WERI-Rb-1 (cell line): ENCODE measurements around the gene MED27.

Experiments
- DNase-seq: peaks from one replicate; pipeline ENCODE4 v3.0.0-alpha.2; 2020
- H3K27ac ChIP-seq: fragments of 250-450 bp; sonication (Bioruptor Pico); 2 replicates; pipeline ENCODE4 v1.5.1; 2020; ENCODE audit warnings: mild to moderate bottlenecking, moderate library complexity
- H3K27me3 ChIP-seq: fragments of 250-450 bp; sonication (Bioruptor Pico); 2 replicates; pipeline ENCODE4 v1.5.1; 2021; ENCODE audit warnings: mild to moderate bottlenecking, low read depth, moderate library complexity; ENCODE audit not compliant: insufficient read depth, severe bottlenecking
- H3K36me3 ChIP-seq: fragments of 250-450 bp; sonication (Bioruptor Pico); 2 replicates; pipeline ENCODE4 v1.5.1; 2020; ENCODE audit warnings: mild to moderate bottlenecking, moderate library complexity
- H3K4me3 ChIP-seq: 2 replicates; pipeline ENCODE4 v1.5.1; 2011; ENCODE audit warnings: low read depth, mild to moderate bottlenecking, control low read depth, low read length
- H3K9me3 ChIP-seq: fragments of 250-450 bp; sonication (Bioruptor Pico); 2 replicates; pipeline ENCODE4 v1.5.1; 2021; ENCODE audit warnings: mild to moderate bottlenecking, moderate library complexity; ENCODE audit not compliant: severe bottlenecking
- TF ChIP-seq, protein P1 (sequence below): IDR thresholded peaks from 2 replicates; pipeline ENCODE4 v1.5.1; 2011; ENCODE audit warnings: low read depth, mild to moderate bottlenecking, control low read depth, inconsistent platforms, low read length

The MED27 gene

DNA sequence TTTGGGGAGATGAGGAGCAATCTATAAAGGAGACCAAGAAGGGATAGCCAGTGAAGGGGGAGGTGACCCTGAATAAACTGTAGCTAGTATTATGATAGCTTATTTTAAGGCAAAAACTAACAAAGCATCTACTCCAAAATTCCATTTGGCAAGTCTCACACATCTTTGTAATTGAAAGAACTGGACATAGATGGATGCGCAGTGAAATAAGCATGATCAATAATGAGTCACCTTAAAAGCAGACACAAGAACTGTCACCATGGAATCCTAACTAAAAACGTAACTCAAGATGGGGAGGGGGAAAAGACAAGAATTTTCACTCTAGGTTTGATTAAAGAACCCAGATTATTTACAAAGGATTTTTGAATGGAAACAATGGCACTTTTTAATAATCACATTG, 164.5 kb downstream of the MED27 start:
- TF ChIP-seq, protein P1, sequence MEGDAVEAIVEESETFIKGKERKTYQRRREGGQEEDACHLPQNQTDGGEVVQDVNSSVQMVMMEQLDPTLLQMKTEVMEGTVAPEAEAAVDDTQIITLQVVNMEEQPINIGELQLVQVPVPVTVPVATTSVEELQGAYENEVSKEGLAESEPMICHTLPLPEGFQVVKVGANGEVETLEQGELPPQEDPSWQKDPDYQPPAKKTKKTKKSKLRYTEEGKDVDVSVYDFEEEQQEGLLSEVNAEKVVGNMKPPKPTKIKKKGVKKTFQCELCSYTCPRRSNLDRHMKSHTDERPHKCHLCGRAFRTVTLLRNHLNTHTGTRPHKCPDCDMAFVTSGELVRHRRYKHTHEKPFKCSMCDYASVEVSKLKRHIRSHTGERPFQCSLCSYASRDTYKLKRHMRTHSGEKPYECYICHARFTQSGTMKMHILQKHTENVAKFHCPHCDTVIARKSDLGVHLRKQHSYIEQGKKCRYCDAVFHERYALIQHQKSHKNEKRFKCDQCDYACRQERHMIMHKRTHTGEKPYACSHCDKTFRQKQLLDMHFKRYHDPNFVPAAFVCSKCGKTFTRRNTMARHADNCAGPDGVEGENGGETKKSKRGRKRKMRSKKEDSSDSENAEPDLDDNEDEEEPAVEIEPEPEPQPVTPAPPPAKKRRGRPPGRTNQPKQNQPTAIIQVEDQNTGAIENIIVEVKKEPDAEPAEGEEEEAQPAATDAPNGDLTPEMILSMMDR, result no peak
- H3K4me3 ChIP-seq, result no peak overlapping the region
- no peak for DNase-seq
- H3K36me3 ChIP-seq, result peaks cover 3% of the 10 kb centered on the region; the same call in 1 of the 2 replicates
- H3K9me3 ChIP-seq, result no peaks in the 10 kb centered on the region
- H3K27me3 ChIP-seq, result no peaks in the 10 kb centered on the region
- H3K27ac ChIP-seq, result no peak overlapping the region

DNA sequence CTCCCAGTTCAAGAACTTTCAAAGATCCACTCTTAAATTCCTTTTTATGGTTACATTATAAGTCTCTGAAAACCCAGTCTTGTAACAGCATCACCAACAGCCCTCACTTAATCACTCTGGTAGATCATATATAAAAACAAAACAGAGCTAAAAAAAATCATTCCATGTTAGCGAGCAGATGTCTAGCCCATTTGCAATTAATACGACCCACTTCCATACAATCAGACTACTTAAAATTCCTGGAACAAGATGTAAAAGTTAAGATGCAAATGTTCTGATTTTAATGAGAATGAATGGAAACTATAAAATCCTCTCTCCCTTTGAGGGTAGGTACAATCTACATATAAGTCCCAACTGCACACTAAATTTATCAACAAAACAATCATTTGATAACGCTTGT, 167.0 kb downstream of the MED27 start:
- Histone ChIP-seq H3K27me3 (no peaks in the 10 kb centered on the region), H3K4me3 (no peak overlapping the region), H3K9me3 (no peaks in the 10 kb centered on the region), H3K36me3 (peaks cover 3% of the 10 kb centered on the region; the same call in 1 of the 2 replicates), H3K27ac (no peak overlapping the region)
- no peak for DNase-seq
- TF ChIP-seq, protein P1, result no peak

DNA sequence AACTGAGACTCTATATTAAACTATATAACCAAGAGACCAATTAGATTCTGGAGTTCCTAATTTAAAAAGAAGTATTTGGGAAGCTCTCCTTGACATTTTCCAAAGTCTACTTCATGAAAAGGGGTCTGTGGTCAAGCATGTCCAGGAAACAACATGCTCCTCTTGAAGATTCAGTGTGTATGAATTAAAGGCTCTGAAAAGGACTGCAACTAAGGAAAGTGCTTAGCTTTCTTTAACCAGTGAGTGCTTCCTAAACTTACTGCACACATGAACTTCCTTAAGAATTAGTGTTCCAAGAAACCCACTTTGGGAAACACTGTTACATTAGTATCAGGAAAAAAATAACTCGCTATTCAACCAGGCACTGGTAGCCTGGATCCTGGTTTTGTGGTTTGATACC, 167.6 kb downstream of the MED27 start:
- Histone ChIP-seq H3K27ac (no peak overlapping the region), H3K36me3 (peaks cover 3% of the 10 kb centered on the region; the same call in 1 of the 2 replicates), H3K4me3 (no peak overlapping the region), H3K9me3 (no peaks in the 10 kb centered on the region), H3K27me3 (no peaks in the 10 kb centered on the region)
- TF ChIP-seq, protein P1, result no peak
- DNase-seq, result no peak

DNA sequence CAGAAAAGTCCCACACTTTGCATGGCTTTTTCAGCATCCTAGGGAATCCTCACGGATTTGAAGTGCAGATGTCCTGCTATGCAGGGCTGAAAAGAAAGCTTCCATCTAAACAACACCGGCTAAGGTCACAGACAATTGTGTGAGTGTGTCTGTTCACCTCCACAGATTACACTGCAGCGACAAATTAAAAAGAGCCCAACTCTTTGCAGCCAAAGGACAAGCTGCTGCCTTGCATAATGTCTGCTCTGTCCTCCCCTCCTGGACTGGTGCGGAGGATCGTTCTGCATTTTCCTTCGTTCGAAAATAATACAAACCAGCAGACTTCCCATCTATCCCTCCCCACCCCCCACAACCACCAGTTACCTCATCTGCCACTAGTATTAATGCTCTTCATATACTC, 169.1 kb downstream of the MED27 start:
- TF ChIP-seq, protein P1, result no peak
- DNase-seq, result no peak
- H3K27me3 ChIP-seq, result no peaks in the 10 kb centered on the region
- no peaks in the 10 kb centered on the region for H3K9me3 ChIP-seq
- peaks cover 7% of the 10 kb centered on the region; the same call in 1 of the 2 replicates for H3K36me3 ChIP-seq
- no peak overlapping the region for H3K27ac ChIP-seq
- H3K4me3 ChIP-seq, result no peak overlapping the region

DNA sequence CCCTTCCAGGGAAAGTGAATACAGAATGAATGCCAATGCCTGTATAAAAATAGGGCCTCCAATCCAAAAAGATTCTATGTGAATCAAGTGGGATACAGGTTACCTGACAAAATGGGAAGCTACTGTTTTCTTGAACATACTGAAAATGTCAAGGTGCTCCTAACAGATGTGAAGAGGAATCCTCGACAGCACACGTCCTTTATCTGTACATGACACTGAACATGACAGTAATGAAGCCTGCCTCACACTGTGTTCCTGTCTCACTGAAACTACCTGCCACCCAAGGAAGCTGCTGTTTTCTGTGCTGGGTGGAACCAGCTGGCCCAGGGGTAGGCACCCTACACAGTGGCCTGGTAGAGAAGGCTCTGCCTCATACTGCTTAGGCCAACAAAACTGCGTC, 174.5 kb downstream of the MED27 start:
- DNase-seq, result no peak
- no peaks in the 10 kb centered on the region for H3K9me3 ChIP-seq
- TF ChIP-seq, protein P1, result no peak
- H3K27me3 ChIP-seq, result no peaks in the 10 kb centered on the region
- H3K4me3 ChIP-seq, result no peak overlapping the region
- H3K27ac ChIP-seq, result no peak overlapping the region
- peaks cover 9% of the 10 kb centered on the region for H3K36me3 ChIP-seq
